ENCODE measurements around the gene MPV17L. TPM values are rescaled to one million over a fixed set of nuclear protein-coding genes. Genes with fewer than 3 reads are reported as not detected.
"Not testable (repeated sequence)": the region's sequence is repeated elsewhere in the genome, so short reads cannot be mapped to it uniquely, and the experiment has no call there.

Gene MPV17L
- total and polyA plus RNA-seq, 2 donors (not counting 1 experiment from before 2014, with no cell fraction given): 0.02 to 0.66 TPM

DNA sequence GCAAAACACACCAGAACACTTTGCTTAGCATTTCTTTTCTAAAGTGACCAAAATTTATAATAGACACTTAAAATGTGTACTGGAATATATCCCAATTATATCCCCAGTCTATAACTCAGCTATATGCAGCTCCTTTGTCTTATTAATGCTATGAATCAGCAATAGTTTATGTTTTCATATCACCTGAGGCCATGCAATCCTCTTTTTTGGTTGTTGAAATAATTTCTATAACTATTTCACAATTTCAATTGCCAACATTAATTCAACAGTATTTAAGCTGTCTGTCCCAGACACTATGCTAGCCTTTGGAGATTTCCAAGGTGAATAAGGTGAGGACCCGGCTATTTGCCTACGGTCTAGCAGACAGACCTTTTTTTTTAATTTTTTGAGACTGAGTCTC lies 21.6 kb downstream of the MPV17L start:
- Histone ChIP-seq H3K4me2 (ENCODE audit: extremely low read depth, insufficient read depth, low read length) (no peak overlapping the region), H3K79me2 (ENCODE audit: control insufficient read depth, insufficient read depth, low read length) (no peaks in the 10 kb centered on the region), H3K4me3 (replicated peaks in 1 of 4; ENCODE audit: control extremely low read depth in 1 of 4, insufficient read depth in 1 of 4, low read depth in 3 of 4, low read length in 4 of 4) (no peak overlapping the region), H3K4me1 (ENCODE audit: control insufficient read depth, extremely low read depth, insufficient read depth, low read length) (no peaks in the 10 kb centered on the region), H3K36me3 (ENCODE audit: control insufficient read depth, insufficient read depth, low read length) (no peaks in the 10 kb centered on the region), H3K9ac (ENCODE audit: insufficient read depth, low read length) (no peak overlapping the region), H2AFZ (ENCODE audit: low read length) (no peak overlapping the region), H3K27ac (ENCODE audit: insufficient read depth, low read length) (no peak overlapping the region), H3K9me3 (ENCODE audit: control insufficient read depth, insufficient read depth, low read depth, low read length) (no peaks in the 10 kb centered on the region), H3K27me3 (ENCODE audit: control insufficient read depth, insufficient read depth, low read length) (no peaks in the 10 kb centered on the region), H4K20me1 (ENCODE audit: control insufficient read depth, extremely low read depth, insufficient read depth, low read length) (no peaks in the 10 kb centered on the region)
- no peak for DNase-seq (ENCODE audit: low read depth in 2 of 2)
- TF ChIP-seq, protein P1, sequence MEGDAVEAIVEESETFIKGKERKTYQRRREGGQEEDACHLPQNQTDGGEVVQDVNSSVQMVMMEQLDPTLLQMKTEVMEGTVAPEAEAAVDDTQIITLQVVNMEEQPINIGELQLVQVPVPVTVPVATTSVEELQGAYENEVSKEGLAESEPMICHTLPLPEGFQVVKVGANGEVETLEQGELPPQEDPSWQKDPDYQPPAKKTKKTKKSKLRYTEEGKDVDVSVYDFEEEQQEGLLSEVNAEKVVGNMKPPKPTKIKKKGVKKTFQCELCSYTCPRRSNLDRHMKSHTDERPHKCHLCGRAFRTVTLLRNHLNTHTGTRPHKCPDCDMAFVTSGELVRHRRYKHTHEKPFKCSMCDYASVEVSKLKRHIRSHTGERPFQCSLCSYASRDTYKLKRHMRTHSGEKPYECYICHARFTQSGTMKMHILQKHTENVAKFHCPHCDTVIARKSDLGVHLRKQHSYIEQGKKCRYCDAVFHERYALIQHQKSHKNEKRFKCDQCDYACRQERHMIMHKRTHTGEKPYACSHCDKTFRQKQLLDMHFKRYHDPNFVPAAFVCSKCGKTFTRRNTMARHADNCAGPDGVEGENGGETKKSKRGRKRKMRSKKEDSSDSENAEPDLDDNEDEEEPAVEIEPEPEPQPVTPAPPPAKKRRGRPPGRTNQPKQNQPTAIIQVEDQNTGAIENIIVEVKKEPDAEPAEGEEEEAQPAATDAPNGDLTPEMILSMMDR (conservative IDR thresholded peaks at IDR 0.05 in 1 of 2, IDR thresholded peaks at IDR 0.05 in 1 of 2; ENCODE audit: low read depth in 1 of 2, low read length in 2 of 2): no peak
- no peak for TF ChIP-seq EZH2 (IDR thresholded peaks at IDR 0.05; ENCODE audit: low read length, missing control alignments)

DNA sequence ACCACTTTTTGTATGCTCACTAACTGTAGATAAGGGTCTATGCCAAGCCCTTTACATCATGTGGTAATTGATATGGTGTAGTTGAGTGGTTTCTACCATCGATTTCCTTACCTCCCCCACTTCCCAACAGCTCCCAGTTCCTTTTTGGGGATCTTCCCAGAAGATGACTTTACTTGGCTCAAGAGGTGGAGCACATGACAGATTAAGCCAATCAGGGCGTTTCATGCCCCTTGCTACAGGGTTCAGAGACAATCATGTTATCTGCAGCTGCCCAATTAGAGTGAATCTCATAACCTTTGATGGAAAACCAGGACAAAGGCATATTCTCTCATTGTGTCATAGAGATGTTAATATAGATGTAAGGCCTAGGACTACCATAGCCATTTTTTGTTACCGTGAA lies 22.7 kb downstream of the MPV17L start:
- Histone ChIP-seq H3K4me3 (replicated peaks in 1 of 4; ENCODE audit: control extremely low read depth in 1 of 4, insufficient read depth in 1 of 4, low read depth in 3 of 4, low read length in 4 of 4) (no peak overlapping the region), H3K9ac (ENCODE audit: insufficient read depth, low read length) (no peak overlapping the region), H3K27ac (ENCODE audit: insufficient read depth, low read length) (no peak overlapping the region), H3K9me3 (ENCODE audit: control insufficient read depth, insufficient read depth, low read depth, low read length) (no peaks in the 10 kb centered on the region), H3K79me2 (ENCODE audit: control insufficient read depth, insufficient read depth, low read length) (no peaks in the 10 kb centered on the region), H3K4me2 (ENCODE audit: extremely low read depth, insufficient read depth, low read length) (no peak overlapping the region), H3K27me3 (ENCODE audit: control insufficient read depth, insufficient read depth, low read length) (no peaks in the 10 kb centered on the region), H4K20me1 (ENCODE audit: control insufficient read depth, extremely low read depth, insufficient read depth, low read length) (no peaks in the 10 kb centered on the region), H3K4me1 (ENCODE audit: control insufficient read depth, extremely low read depth, insufficient read depth, low read length) (no peaks in the 10 kb centered on the region), H3K36me3 (ENCODE audit: control insufficient read depth, insufficient read depth, low read length) (no peaks in the 10 kb centered on the region), H2AFZ (ENCODE audit: low read length) (no peak overlapping the region)
- TF ChIP-seq EZH2 (IDR thresholded peaks at IDR 0.05; ENCODE audit: low read length, missing control alignments): no peak
- TF ChIP-seq, protein P1 (conservative IDR thresholded peaks at IDR 0.05 in 1 of 2, IDR thresholded peaks at IDR 0.05 in 1 of 2; ENCODE audit: low read depth in 1 of 2, low read length in 2 of 2): no peak
- peak in 1 of 2 donors; percentile 15 for DNase-seq (ENCODE audit: low read depth in 2 of 2)

DNA sequence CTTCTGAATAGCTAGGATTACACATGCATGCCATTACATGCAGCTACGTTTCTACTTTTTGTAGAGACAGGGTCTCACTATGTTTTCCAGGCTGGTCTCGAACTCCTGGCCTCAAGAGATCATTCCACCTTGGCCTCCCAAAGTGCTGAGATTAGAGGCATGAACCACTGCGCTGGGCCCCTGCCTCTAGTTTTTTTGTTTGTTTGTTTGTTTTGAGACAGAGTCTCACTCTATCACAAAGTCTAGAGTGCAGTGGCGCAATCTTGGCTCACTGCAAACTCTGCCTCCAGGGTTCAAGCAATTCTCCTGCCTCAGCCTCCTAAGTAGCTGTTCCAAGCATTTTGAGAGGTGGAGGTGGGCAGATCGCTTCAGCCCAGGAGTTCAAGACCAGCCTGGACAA lies 26.1 kb downstream of the MPV17L start:
- not testable (repeated sequence) for H3K9ac ChIP-seq (ENCODE audit: insufficient read depth, low read length); H3K27me3 ChIP-seq (ENCODE audit: control insufficient read depth, insufficient read depth, low read length); H3K9me3 ChIP-seq (ENCODE audit: control insufficient read depth, insufficient read depth, low read depth, low read length); H3K4me2 ChIP-seq (ENCODE audit: extremely low read depth, insufficient read depth, low read length); H2AFZ ChIP-seq (ENCODE audit: low read length); DNase-seq (ENCODE audit: low read depth in 2 of 2); H3K4me3 ChIP-seq (replicated peaks in 1 of 4; ENCODE audit: control extremely low read depth in 1 of 4, insufficient read depth in 1 of 4, low read depth in 3 of 4, low read length in 4 of 4); H3K4me1 ChIP-seq (ENCODE audit: control insufficient read depth, extremely low read depth, insufficient read depth, low read length); H3K36me3 ChIP-seq (ENCODE audit: control insufficient read depth, insufficient read depth, low read length); H3K27ac ChIP-seq (ENCODE audit: insufficient read depth, low read length); H4K20me1 ChIP-seq (ENCODE audit: control insufficient read depth, extremely low read depth, insufficient read depth, low read length); H3K79me2 ChIP-seq (ENCODE audit: control insufficient read depth, insufficient read depth, low read length)
